Measurements from ENCODE around the gene CDADC1.

DNA sequence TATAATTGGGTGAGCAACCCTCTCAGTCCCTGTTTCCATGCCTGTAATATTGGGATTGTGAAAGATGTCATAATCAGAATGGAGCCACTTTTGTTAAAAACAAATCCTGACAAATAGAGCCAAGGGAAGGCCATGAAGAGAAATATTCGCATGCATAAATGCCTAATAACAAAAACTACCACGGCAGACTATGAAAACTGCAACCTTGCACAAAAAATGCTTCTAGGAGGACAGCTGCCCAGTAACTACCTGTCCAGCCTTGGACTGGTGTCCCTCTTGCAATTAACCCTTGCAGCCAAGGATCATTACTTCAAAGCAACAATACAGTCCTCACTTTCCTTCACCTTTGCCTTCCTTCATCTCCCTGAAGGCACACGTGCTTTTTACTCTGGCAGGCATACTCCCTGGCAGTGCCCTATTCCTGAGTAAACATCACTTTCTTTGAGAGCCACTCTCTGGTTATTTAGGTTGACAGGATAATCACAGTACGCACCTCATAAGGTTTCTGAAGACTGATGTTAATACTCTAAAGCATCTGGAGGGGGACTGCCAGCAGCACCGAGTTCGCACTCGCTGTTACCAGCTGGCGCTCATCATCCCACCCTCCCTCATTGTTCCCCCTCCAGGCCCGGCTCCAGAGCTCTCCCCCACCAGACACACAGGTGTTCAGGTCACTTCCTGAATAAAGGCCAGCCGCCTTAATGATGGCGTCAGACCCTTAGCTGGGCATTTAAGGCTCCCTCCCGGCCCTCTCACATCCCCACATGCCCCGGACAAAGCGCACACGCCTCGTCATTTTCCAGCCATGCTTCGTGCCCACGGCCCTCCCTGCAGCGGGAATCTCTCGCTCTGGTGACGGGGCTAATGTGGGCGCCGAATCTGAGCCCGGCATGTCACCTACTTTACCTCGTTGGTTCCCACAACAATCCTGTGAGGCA is 57.3 kb downstream of the CDADC1 start:
- TF ChIP-seq POLR2A (IDR thresholded peaks at IDR 0.05), result no peak
- TF ChIP-seq, protein P1, sequence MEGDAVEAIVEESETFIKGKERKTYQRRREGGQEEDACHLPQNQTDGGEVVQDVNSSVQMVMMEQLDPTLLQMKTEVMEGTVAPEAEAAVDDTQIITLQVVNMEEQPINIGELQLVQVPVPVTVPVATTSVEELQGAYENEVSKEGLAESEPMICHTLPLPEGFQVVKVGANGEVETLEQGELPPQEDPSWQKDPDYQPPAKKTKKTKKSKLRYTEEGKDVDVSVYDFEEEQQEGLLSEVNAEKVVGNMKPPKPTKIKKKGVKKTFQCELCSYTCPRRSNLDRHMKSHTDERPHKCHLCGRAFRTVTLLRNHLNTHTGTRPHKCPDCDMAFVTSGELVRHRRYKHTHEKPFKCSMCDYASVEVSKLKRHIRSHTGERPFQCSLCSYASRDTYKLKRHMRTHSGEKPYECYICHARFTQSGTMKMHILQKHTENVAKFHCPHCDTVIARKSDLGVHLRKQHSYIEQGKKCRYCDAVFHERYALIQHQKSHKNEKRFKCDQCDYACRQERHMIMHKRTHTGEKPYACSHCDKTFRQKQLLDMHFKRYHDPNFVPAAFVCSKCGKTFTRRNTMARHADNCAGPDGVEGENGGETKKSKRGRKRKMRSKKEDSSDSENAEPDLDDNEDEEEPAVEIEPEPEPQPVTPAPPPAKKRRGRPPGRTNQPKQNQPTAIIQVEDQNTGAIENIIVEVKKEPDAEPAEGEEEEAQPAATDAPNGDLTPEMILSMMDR (IDR thresholded peaks at IDR 0.05), result no peak

Measured in right lobe of liver (tissue), 4 donors.